GM19035 (cell line): ENCODE data around the gene SLC4A11.

Source experiments
- ATAC-seq: cut with Tn5 transposase; IDR thresholded peaks from one replicate; pipeline ENCODE4 v1.9.1; 2021; ENCODE audit not compliant: unreplicated experiment

Gene SLC4A11

DNA sequence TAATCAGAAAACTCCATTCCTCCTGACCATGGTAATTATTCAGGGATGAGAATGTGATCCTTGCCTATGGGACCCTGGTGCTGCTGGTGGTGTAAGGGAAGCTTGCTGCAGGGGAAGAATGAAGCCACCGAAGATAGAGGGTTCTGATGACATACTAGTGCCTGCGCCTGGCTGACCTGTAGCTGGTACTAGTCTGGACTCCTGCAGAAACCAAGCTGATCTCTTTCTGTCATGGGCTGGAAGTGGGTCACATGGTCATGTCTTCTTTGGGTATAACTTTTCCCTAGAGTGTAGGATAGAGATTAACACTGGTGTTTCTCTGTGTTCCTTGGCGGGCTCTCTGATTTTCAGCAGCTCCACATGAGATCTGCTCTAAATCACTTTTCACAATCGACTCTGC lies 8.6 kb upstream of the SLC4A11 start:
- no peak for ATAC-seq

DNA sequence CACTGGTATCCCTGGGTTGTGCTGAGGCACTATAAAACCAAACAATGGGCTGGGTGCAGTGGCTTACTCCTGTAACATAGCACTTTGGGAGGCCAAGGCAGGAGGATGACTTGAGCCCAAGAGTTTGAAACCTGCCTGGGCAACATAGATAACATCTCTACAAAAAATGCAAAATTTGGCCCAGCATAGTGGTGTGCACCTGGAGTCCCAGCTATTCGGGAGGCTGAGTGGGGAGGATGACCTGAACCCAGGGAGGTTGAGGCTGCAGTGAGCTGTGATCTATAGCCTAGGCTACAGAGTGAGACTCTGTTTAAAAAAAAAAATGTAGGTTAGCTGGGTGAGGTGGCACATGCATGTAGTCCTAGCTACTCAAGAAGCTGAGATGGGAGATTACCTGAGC lies 7.7 kb upstream of the SLC4A11 start:
- no peak for ATAC-seq

DNA sequence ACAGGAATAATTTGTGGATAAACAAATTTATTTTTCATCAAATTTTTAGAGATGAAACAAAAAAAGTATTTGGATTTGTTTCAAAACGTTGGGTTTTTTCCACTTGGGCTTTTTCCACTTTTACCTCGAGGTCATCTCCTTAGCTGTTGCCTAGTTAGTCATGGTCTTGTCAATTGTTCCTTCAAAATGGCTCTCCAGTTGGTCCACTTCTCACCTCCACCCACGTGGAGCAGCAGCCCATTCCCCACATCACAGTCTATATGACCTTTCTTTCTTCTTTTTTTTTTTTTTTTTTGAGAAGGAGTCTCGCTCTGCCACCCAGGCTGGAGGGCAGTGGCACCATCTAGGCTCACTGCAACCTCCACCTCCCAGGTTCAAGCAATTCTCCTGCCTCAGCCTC lies 6.7 kb upstream of the SLC4A11 start:
- ATAC-seq = no peak

DNA sequence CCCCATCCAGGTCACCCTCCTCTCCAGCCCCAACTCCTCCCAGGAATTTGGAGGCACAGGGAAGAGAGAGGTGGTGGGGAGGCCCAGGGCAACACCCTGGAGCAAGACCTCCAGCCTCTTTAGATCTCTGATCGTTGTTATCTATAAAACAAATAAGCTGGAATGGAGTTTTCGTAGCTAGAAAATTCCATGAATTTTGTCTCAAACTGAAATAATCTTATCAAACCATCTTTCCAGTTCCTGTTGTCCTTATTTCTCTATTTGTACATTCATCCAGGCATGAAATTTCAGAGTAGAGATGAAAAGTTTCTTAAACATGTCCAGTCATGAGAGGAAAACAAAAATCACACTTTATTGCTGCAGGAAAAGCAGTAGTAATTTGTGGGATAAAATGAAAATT lies 6.2 kb upstream of the SLC4A11 start:
- ATAC-seq = no peak

DNA sequence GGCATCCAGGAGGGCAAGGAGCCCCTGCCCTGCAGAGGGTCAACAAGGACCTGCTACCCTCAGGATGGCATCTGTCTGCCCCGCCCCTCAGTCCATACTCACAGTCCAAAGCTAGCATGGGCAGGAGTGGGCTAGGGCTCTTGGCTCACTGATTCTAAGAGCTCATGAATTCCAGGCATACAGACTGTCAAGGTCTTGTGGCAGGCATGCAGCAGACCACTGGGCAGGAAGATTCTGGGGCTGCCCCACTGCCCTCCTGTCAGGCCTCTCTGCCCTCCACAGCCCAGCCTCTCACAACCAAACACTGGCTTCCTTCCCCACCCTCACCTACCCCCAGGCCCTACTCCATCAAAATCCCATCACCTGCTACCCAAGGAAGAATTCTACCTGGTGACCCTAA lies 5.6 kb upstream of the SLC4A11 start:
- ATAC-seq = no peak

DNA sequence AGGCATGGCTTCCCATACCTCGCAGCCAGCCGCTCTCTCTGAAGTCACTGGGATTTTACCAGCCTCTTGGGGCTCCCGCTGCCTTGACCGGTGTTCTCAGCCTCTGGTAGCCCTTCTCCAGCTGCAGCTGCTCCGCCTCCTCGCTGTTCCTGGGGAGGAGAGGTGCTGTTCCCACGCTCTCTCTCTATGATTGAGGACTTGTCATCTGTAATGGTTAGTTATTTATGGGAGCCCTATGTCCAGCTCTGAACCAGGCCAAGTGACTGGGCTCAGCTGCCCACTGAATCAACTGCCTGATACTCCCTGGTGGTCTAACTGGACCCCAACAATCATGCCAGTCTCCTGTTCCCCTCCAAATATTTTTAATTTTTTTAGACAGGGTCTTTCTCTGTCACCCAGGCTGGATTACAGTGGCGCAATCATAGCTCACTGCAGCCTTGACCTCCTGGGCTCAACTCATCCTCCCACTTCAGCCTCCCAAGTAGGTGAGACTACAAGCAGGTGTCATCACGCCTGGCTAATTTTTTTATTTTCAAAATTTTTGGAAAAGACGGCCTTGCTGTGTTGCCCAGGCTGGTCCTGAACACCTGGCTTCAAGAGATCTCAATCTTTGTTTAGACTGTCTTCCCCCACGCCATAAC lies 4.8 kb upstream of the SLC4A11 start:
- ATAC-seq = no peak

DNA sequence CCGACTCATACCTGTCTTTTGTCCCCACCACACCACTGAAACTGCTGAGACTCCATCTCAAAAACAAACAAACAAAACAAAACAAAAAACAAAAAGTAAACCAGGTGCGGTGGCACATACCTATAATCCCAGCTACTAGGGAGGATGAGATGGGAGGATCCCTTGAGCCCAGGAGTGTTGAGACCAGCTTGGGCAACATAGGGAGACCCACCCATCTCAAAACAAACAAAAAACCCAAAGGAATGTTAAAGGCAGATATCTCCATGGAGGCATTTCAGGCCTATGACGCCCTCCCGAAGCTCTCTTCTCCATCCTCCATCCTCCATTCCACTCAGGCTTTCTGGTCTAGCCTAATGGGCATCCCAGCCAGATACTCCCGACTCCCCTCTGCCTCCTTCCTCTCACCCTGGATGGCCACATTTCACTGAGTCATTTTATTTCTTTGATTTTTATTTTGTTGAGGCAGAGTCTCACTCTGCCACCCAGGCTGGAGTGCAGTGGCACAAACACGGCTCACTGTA lies 3.2 kb upstream of the SLC4A11 start:
- ATAC-seq = no peak

DNA sequence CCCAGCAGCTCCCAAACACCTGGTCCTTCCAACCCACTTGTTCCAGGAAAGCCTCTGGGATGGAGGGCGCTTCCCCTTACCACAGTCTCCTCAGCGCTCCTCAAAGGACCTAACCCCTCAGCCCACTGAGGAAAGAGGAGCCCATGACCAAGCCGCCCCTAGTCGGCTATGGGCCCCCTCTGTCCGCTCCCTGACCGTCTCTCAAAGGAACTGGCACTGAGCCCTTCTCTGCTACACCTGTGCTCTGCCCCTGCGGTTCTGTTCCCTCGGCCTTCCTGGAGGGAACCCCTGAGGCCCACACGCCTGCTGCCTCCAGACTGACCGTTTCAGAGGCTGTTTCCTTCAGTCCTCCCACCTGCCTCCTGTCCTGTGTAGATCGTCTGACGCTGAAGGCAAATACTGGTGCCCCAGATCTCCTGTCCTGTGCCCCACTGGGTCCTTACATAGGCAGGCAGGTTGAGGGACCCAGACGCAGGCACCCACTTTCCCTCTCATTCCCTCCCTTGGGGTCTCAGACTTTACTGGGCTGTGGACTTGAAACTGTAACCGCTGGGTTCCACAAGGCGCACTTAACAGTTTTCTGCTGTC lies 1.9 kb upstream of the SLC4A11 start:
- no peak for ATAC-seq

DNA sequence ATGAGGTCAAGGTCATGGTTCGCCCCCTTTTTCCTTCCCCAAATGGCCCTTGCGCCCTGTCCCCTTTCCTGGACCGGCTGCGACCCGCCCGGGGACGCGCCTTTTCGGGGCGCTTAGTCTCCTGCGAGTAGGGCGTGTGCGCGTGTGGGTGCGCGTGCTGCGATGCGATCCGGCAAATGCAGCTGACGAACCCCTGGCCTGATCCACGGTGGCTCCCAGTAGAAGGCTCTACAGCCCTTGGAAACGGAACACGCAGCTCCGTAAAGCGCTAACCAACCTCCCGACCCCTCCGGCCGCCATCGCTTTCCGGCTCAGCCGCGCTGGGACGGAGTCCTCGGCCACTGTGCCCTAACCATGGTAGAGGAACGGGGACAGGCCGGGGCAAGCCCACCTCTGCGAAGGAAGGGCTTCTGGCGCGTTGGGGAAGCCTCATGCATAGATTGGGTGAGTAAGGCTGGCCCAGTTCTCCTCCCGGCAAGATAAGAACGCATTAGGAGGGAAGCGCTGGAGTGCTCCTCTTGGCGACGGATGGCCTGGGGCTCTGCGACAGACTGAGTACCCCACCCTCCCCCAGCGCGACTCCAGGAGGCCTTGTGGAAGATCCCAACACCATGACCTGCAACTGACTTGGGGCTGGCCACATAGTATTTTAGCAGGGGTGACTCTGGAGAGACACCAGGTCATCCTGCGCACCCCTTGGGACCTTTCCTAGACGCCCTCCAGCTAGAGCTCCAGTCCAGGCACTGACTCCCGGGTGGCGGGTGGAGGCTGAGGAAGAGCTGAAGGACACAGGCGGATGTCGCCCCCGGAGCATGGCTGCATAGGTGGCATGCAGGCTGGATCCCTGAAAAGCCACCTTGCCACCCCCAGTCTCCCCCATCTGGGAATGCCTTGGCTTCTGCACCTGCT lies 1.1 kb upstream of the SLC4A11 start:
- no peak for ATAC-seq

DNA sequence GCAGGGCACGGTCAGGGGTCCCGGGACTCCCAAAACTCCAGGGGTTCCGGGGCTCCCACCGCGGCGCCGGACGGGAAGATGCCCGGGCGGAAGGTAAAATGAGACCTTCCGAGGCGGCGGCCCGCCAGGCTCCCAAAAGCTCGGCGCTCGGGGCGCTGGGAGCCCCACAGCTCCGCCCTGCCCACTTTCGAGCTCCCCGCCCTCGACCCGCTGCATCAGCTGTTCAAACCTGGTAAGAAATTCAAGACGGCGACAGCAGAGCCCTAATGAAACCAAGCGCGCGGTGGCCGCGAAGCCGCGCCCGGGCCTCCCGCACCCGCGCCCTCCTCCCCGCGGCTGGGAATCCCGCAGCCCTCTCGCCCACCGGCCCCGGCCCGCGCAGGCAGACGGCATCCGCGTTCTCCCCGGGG lies 369 bp downstream of the SLC4A11 start:
- peak; percentile 53 for ATAC-seq

DNA sequence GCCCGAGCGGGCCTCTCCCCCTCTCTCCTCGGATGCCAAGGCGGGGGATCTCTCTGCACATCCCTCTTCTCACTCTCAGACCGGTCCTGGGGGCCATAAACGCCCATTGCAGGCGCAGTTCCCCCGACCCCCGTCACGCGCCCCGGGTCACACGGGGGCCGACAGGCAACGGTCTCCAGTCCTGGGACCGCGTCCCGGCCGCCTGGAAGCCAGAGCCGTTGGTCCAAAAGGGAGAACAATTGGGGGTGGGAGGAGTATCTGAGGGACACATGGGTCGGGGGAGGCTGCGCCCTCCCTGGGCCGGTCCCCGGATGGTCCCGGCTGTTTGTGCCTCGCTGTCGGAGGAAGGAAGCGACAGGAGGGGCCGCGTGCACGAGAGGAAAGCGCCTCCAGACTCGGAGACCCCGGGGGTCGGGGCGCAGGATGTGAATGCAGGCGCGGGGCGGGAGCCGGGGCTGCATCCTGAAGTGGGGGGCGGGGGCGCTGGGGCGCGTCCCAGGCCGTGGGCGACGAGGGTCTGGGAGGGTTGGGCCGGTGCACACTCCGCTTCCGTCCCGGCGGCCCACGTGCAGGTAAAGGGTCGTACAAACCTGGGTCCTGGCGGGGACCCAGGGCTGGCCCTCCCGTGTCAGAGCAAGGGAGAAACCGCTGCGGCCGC lies 903 bp downstream of the SLC4A11 start:
- ATAC-seq = peak; percentile 4

DNA sequence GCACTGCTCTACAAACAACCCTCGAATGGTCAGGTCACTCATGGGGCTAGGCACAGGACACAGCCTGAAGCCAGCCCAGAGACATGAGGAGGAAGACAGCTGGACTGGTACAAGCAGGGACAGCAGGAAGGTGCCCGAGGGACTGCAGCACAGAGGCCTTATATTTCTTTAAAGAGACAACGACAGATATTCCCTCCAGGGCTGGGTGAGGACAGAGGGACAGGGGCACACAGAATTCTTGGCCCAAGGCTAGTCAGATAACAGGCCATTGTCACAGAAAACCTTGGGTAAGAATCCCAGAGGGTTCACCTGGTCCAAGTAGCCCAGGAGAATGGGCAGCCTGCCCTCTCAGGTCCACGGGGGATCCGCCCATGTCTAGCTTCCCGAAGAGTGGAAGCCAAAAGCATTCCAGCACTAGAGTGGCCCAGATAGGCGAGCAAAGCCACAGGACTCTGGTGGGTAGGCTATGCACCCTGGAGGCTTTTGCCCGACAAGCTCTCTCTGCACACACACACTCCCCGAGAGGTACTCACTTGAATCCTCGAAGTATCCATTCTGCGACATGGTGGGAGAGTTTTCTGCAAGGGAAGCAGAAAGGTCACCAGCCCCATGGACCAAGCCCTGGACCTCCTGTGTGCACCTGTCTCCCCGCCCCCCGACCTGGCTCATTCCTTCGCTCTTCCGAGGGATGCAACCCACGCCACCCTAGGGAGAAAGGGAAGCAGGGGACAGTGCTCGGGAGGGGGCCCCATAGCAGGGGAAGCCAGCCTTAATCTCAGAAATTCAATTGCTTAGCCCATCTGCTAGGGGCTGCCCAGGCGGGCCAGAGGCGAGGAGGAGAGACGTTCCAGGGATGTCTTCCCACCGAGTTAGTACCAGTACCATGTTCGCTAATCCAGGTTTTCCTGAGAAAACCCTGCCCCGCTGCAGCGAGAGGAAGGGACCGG lies 1.7 kb downstream of the SLC4A11 start:
- ATAC-seq = no peak

DNA sequence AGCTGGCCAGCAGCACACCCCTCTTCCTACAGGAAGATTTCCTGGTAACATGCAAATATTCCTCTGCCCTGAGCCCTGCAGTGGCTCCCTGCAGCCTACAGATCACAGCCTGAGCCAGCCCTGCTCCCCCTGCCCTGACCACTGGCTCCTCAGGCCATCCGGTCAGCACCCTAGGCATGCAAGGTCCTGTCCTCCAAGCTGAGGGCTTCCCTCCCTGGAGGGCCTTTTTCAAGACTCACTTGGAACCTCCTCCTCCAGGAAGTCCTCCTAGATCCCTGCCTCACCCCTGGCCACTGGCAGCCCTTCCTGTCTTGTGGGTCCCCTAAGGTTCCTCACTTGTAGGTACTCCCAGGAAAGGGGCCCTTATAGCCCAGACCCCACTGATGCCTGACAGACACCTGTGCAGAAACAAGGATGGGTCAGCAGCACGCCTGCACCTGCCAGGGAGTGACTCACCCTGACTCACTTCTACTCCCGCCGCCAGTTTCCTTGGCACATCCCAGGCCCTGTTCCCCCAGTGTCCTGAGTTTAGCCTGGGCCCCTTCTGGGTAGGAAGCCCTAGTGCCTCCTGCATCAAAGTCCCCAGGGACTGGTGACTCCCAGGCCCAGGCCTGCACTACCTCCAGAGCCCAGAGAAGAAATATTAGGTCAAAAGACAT lies 3.2 kb downstream of the SLC4A11 start:
- no peak for ATAC-seq

DNA sequence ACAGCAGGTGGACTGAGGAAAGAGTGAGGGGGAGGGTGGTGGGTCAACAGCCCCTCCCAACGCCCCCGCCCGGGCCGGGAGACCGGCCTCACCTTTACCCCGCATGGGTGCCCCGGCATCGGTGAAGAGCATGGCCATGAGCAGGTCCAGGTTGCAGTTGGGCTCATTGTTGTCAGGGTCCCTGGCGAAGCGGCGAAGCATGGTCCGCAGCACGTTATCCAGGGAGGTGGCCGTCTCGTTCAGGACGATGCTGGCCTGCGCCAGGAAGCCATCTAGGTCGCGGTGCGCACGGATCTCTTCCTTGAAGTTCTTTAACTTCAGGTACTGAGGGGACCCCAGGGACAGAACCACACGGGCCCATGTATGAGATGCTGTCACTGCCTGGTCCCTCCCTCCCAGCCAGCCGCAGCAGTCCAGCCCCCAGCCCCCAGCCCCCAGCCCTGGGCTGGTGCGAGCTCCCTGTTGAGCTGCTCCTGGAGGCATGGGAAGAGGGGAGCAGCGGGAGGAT lies 4.9 kb downstream of the SLC4A11 start:
- ATAC-seq = no peak

DNA sequence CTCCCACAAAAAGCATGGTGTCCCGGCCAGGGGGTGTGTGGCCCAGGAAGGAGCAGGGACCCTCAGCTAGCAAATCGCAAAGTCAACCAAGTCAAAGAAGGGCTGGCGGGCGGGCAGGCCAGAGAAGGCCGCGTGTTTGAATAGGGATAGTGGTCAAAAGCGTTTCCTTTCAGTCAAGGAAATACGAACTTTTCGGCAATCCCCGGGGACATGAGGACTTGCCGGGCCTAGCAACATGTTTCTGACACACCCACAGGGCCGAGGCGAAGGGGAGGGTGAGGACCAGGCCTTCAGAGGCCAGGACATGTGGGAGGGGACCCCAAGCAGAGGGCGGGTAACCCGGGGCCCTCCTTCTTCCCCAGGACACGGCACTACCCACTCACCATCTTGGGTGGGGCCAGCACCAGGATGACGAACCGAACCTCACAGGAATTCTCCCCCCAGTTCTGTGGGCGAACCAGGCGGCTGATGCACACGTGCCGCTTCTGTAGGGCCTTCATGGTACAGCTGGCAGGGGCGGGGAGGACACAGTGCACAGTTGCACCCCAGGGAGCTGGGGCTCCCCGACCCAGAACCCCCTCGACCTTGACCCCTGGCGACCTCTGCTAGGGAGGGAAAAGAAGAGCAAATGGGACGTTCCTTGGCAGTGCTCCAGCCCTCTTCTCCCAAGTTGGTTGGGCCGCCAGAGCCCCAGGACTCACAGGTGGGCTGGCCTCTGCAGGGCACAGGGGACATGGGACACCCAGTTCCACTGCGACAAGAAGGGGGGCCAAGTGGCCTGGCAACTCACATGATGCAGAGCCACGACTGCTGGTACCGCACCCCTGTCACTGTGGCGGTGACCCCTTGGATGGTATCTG lies 5.6 kb downstream of the SLC4A11 start:
- no peak for ATAC-seq

DNA sequence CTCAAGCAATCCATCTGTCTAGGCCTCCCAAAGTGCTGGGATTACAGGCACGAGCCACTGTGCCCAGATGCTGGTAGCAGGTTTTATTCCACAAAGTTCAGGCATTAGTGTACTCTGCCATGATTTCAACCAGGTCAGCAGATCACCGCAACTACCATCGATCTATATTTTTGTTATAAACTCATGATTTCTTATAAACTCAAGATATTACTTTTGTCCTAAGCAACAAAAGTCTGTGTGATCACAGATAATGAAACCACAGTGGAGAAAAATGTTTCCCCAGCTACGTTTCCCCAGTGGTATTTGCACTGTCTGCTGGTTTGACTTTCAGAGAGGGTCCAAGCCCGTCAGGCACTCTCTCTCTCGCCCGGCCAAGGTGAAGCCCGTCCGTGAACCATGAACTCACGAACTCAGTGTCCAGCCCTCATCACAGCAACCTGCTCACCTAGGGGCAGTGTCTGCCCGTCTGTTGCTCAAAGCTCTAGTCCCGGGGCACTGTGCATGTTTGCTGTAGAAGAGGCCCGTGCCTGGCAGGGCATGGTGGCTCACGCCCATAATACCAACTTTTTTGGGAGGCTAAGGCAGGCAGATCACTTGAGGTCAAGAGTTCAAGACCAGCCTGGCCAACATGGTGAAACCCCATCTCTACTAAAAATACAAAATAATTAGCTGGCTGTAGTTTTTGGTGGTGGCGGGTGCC lies 7.0 kb downstream of the SLC4A11 start:
- ATAC-seq = no peak

DNA sequence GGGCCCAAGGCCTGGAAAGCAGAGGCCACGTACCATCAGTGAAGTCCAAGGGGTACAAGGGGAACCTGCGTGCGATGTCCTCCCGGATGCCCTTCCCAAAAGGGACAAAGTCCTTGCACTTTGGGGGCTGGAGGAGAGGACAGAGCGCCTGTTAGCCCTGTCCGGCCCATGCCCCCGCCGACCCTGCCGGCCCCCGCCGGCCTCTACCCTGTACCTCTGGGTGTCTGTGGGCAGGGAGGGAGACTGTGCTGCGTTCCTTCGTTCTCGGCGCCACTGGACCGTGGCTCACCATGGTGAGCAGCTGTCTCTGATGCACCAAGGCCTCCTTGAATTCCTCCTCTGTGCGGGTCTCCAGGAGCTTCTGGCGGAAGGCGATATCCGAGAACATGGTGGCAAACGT lies 7.9 kb downstream of the SLC4A11 start:
- no peak for ATAC-seq

DNA sequence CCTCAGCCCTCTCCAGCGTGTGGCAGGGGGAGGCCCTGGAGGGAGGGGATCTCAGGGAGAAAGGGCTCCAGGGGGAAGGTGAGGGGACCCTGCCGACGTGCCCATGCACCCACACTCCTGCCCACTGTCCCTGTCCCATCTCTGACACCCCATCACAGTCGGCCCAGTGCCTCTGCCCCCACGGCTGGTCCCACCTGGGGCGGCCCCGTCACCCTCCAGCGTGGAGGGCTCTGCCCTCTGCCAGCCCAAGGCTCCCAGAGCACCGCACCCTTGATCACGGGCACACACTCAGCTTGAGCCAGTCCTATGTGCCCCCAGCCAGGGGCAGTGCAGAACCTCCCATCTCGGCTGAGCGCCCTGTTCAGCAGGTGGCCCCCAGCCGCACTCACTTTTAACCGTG lies 9.2 kb downstream of the SLC4A11 start:
- no peak for ATAC-seq
